Measurements from ENCODE around the gene ZFP69B. TPM values are rescaled to one million over a fixed set of nuclear protein-coding genes. Genes with fewer than 3 reads are reported as not detected.

ZFP69B gene
- total and polyA plus RNA-seq, 2 of the 8 experiments (the other 6 are each of a cell fraction or from before 2014, with no cell fraction given) = 1.7 to 8.2 TPM

DNA sequence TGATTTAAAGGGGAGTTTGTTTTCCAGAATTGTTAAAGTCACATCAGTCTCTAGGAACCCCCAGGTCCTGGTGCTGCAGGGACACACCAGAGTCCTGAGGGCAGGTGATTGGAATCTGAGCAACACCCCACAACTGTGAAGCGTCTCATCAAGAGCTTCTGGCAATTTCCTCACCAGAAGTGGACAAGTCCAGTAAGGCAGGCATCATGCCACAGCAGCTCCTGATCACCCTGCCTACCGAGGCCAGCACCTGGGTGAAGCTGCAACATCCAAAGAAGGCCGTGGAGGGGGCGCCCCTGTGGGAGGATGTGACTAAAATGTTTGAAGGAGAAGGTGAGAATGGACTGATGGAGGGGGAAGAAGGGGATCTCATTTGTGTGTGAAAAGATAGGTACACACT is 28.9 kb downstream of the ZFP69B start:
- Histone ChIP-seq H2BK12ac (ENCODE audit: low read depth, low read length) (no peak overlapping the region), H4K20me1 (replicated peaks in 1 of 2; ENCODE audit: control insufficient read depth in 1 of 2, insufficient read depth in 2 of 2, low read length in 2 of 2) (peaks cover 0 to 2% of the 10 kb centered on the region in 2 experiments), H4K91ac (replicated peaks; ENCODE audit: insufficient read length, low read length) (no peak overlapping the region), H3K4me2 (ENCODE audit: insufficient read depth in 1 of 2, low read depth in 2 of 2, low read length in 2 of 2) (no peak overlapping the region; a peak in 1 of 4 replicates), H4K5ac (ENCODE audit: insufficient read length, low read depth, low read length) (no peak overlapping the region), H3K23me2 (ENCODE audit: low read depth, low read length) (peaks cover 7% of the 10 kb centered on the region), H3K4ac (replicated peaks; ENCODE audit: insufficient read length, low read depth, low read length) (no peak overlapping the region), H3K9ac (replicated peaks in 1 of 4; ENCODE audit: extremely low read depth in 1 of 4, low read depth in 3 of 4, low read length in 3 of 4) (no peak overlapping the region), H2BK20ac (ENCODE audit: low read length) (no peak overlapping the region), H2AK5ac (ENCODE audit: low read depth, low read length) (no peak overlapping the region), H4K8ac (ENCODE audit: extremely low read depth, insufficient read depth, low read length) (no peak overlapping the region), H3K79me2 (ENCODE audit: control insufficient read depth in 1 of 2, insufficient read depth in 2 of 2, low read length in 2 of 2) (no peaks in the 10 kb centered on the region), H3K36me3 (ENCODE audit: control insufficient read depth in 2 of 4, insufficient read depth in 4 of 4, low read length in 3 of 4) (no peaks in the 10 kb centered on the region; a peak in 1 of 8 replicates), H3K27me3 (replicated peaks in 1 of 4; ENCODE audit: control insufficient read depth in 3 of 4, extremely low read depth in 1 of 4, insufficient read depth in 3 of 4, low read length in 3 of 4) (peaks cover 0 to 3% (median 0%) of the 10 kb centered on the region in 4 experiments; a peak in 1 of 7 replicates), H3K23ac (ENCODE audit: insufficient read length) (no peak overlapping the region), H2AFZ (ENCODE audit: low read length) (no peak overlapping the region), H3K4me1 (replicated peaks in 1 of 4; ENCODE audit: control insufficient read depth in 3 of 4, insufficient read depth in 4 of 4, low read length in 3 of 4) (peaks cover 0 to 4% (median 0%) of the 10 kb centered on the region in 4 experiments; a peak in 1 of 7 replicates), H3K4me3 (ENCODE audit: extremely low read depth in 1 of 4, insufficient read depth in 2 of 4, low read depth in 3 of 4, low read length in 4 of 4) (no peak overlapping the region), H2BK5ac (ENCODE audit: low read depth, low read length) (no peak overlapping the region), H3K56ac (replicated peaks; ENCODE audit: insufficient read length, low read depth, low read length) (no peak overlapping the region), H3K14ac (ENCODE audit: insufficient read length) (no peak overlapping the region), H3K79me1 (ENCODE audit: low read depth, low read length) (no peaks in the 10 kb centered on the region), H2BK15ac (ENCODE audit: low read length) (no peak overlapping the region), H2BK120ac (replicated peaks; ENCODE audit: low read depth, low read length) (no peak overlapping the region), H3K27ac (ENCODE audit: low read depth, low read length) (no peak overlapping the region), H3K9me3 (ENCODE audit: insufficient read depth in 2 of 2, low read depth in 1 of 2, low read length in 1 of 2) (peaks cover 5 to 9% of the 10 kb centered on the region in 2 experiments), H3K18ac (ENCODE audit: extremely low read depth, low read length) (no peak overlapping the region)
- CTCF ChIA-PET (ENCODE audit: partially characterized antibody) = interaction anchor here (1.9 kb wide), 1 partner anchor 54 kb away, joined by 9 read pairs; the partner anchor contains the start of gene ZNF684
- DNase-seq (ENCODE audit: low read depth in 1 of 2, low spot score in 2 of 2) (no peak), FAIRE-seq (no peak)
- POLR2A ChIA-PET (ENCODE audit: partially characterized antibody) = interaction anchor here (1.2 kb wide), 1 partner anchor 10 kb away, joined by 3 read pairs; no protein-coding TSS in a partner anchor
- 78% methylated on average over 4 of the region's 4 CpGs; no CpG with 5 or more reads in 1 of the 2 experiments for WGBS, 2 experiments (ENCODE audit: extremely low coverage in 1 of 2, insufficient coverage in 1 of 2, insufficient read length in 1 of 2, insufficient replicate concordance in 2 of 2, low coverage in 1 of 2, low lambda C conversion rate in 2 of 2, missing lambda C conversion rate in 1 of 2)
- TF ChIP-seq, protein P1, sequence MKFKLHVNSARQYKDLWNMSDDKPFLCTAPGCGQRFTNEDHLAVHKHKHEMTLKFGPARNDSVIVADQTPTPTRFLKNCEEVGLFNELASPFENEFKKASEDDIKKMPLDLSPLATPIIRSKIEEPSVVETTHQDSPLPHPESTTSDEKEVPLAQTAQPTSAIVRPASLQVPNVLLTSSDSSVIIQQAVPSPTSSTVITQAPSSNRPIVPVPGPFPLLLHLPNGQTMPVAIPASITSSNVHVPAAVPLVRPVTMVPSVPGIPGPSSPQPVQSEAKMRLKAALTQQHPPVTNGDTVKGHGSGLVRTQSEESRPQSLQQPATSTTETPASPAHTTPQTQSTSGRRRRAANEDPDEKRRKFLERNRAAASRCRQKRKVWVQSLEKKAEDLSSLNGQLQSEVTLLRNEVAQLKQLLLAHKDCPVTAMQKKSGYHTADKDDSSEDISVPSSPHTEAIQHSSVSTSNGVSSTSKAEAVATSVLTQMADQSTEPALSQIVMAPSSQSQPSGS (IDR thresholded peaks at IDR 0.05; ENCODE audit: low read length) = no peak
- TF ChIP-seq GTF2F1 (IDR thresholded peaks at IDR 0.05; ENCODE audit: borderline replicate concordance, low read depth, low read length) (no peak), SRF (IDR thresholded peaks at IDR 0.05; ENCODE audit: low read depth, low read length) (no peak), KDM4A (IDR thresholded peaks at IDR 0.05; ENCODE audit: low read depth, low read length, severe bottlenecking) (no peak), POLR2A (IDR thresholded peaks at IDR 0.05; ENCODE audit: control extremely low read depth in 1 of 2, low read depth in 2 of 2, low read length in 2 of 2) (no peak), SP4 (IDR thresholded peaks at IDR 0.05; ENCODE audit: low read length) (no peak), KDM5A (IDR thresholded peaks at IDR 0.05; ENCODE audit: low read length) (no peak), BACH1 (IDR thresholded peaks at IDR 0.05; ENCODE audit: low read length) (no peak), SUZ12 (IDR thresholded peaks at IDR 0.05; ENCODE audit: low read length) (no peak)
- TF ChIP-seq, protein P2, sequence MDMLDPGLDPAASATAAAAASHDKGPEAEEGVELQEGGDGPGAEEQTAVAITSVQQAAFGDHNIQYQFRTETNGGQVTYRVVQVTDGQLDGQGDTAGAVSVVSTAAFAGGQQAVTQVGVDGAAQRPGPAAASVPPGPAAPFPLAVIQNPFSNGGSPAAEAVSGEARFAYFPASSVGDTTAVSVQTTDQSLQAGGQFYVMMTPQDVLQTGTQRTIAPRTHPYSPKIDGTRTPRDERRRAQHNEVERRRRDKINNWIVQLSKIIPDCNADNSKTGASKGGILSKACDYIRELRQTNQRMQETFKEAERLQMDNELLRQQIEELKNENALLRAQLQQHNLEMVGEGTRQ (IDR thresholded peaks at IDR 0.05; ENCODE audit: low read length) = no peak
- TF ChIP-seq, protein P3, sequence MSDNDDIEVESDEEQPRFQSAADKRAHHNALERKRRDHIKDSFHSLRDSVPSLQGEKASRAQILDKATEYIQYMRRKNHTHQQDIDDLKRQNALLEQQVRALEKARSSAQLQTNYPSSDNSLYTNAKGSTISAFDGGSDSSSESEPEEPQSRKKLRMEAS (IDR thresholded peaks at IDR 0.05) = no peak
